IMR-90 (cell line): ENCODE measurements around the gene FAM229A. TPM values are rescaled to one million over a fixed set of nuclear protein-coding genes. Genes with fewer than 3 reads are reported as not detected.

ENCODE experiments used
- ATAC-seq: fragments of 200-7000 bp; cut with Tn5 transposase; 2 replicates; pipeline ENCODE4 v1.9.1; 2020; ENCODE audit warnings: low read depth, mild to moderate bottlenecking, moderate library complexity
- BruUV-seq: library from RNA; stranded (reverse); fragments of 400-500 nt; replicated peaks from 2 replicates; lab custom pipeline; 2021; lab: Mats Ljungman, UMichigan
- CTCF ChIA-PET: fragments of 300-600 bp; formaldehyde crosslinking; extraction: SDS; loops from one replicate; lab custom pipeline; 2021; ENCODE audit warnings: antibody characterized with exemption; lab: Yijun Ruan, JAX
- POLR2A ChIA-PET: fragments of 300-600 bp; sonication (Branson Sonifier 250); formaldehyde crosslinking; loops from one replicate; lab custom pipeline; 2022; ENCODE audit warnings: antibody characterized with exemption; ENCODE audit not compliant: unreplicated experiment; lab: Charles Lee
- DNase-seq: peaks from one replicate; pipeline ENCODE4 v3.0.0; 2013
- H2AFZ ChIP-seq: replicated peaks from 2 replicates; pipeline ENCODE3; 2013; ENCODE audit warnings: low read length, mild to moderate bottlenecking; ENCODE audit not compliant: poor library complexity
- H2AK5ac ChIP-seq: 2 replicates; pipeline ENCODE4 v1.6.1; 2013; ENCODE audit warnings: low read depth, low read length, inconsistent platforms
- H2AK9ac ChIP-seq: replicated peaks from 2 replicates; pipeline ENCODE3; 2013; ENCODE audit warnings: mild to moderate bottlenecking, low read depth, low read length, moderate library complexity; ENCODE audit not compliant: poor library complexity
- H2BK120ac ChIP-seq: 2 replicates; pipeline ENCODE4 v1.6.1; 2013; ENCODE audit warnings: low read depth, low read length, inconsistent platforms
- H2BK15ac ChIP-seq: 3 replicates; pipeline ENCODE4 v1.6.1; 2013; ENCODE audit warnings: low read depth, low read length, inconsistent platforms
- H2BK20ac ChIP-seq: 2 replicates; pipeline ENCODE4 v1.6.1; 2013; ENCODE audit warnings: low read depth, mild to moderate bottlenecking, inconsistent platforms, low read length, moderate library complexity
- H2BK5ac ChIP-seq: 2 replicates; pipeline ENCODE4 v1.6.1; 2013; ENCODE audit warnings: mild to moderate bottlenecking, low read depth, low read length, inconsistent platforms; ENCODE audit not compliant: poor library complexity, severe bottlenecking
- H3K14ac ChIP-seq: replicated peaks from 2 replicates; pipeline ENCODE4 v1.6.1; 2013; ENCODE audit warnings: low read depth, low read length, inconsistent platforms
- H3K18ac ChIP-seq: 2 replicates; pipeline ENCODE4 v1.6.1; 2013; ENCODE audit warnings: low read depth, low read length, control low read depth
- H3K23ac ChIP-seq: 2 replicates; pipeline ENCODE4 v1.6.1; 2013; ENCODE audit warnings: low read depth, low read length, inconsistent platforms
- H3K27ac ChIP-seq: 2 replicates; pipeline ENCODE4 v1.5.1; 2013; ENCODE audit warnings: mild to moderate bottlenecking, control low read depth, low read length; ENCODE audit not compliant: insufficient read depth
- H3K27me3 ChIP-seq: 2 replicates; pipeline ENCODE4 v1.6.1; 2013; ENCODE audit warnings: low read length; ENCODE audit not compliant: control insufficient read depth, insufficient read depth
- H3K36me3 ChIP-seq: 2 replicates; pipeline ENCODE4 v1.6.1; 2013; ENCODE audit warnings: low read length, mixed read lengths; ENCODE audit not compliant: control insufficient read depth, insufficient read depth
- H3K4ac ChIP-seq: 2 replicates; pipeline ENCODE4 v1.6.1; 2013; ENCODE audit warnings: low read depth, low read length, inconsistent platforms
- H3K4me1 ChIP-seq: 2 replicates; pipeline ENCODE4 v1.6.1; 2013; ENCODE audit warnings: low read length, mixed read lengths; ENCODE audit not compliant: control insufficient read depth, insufficient read depth
- H3K4me2 ChIP-seq: 2 replicates; pipeline ENCODE4 v1.6.1; 2013; ENCODE audit warnings: low read depth, mild to moderate bottlenecking, control low read depth, low read length, moderate library complexity
- H3K4me3 ChIP-seq: 2 replicates; pipeline ENCODE4 v1.5.1; 2013; ENCODE audit warnings: low read depth, mild to moderate bottlenecking, control low read depth, low read length, moderate library complexity; ENCODE audit not compliant: insufficient read depth
- H3K56ac ChIP-seq: 2 replicates; pipeline ENCODE4 v1.6.1; 2013; ENCODE audit warnings: low read length, inconsistent platforms; ENCODE audit not compliant: insufficient read depth; ENCODE audit errors: extremely low read depth
- H3K79me1 ChIP-seq, 2 experiments: 2 replicates each; pipeline ENCODE4 v1.6.1; 2013; ENCODE audit warnings: low read length in 2 of 2, inconsistent platforms in 1 of 2, low read depth in 1 of 2
- H3K9ac ChIP-seq: 2 replicates; pipeline ENCODE4 v1.6.1; 2013; ENCODE audit warnings: low read depth, low read length, control low read depth
- H3K9me1 ChIP-seq: 2 replicates; pipeline ENCODE4 v1.6.1; 2013; ENCODE audit warnings: low read length, inconsistent platforms; ENCODE audit not compliant: insufficient read depth
- H3K9me3 ChIP-seq: 2 replicates; pipeline ENCODE4 v1.6.1; 2013; ENCODE audit warnings: low read length; ENCODE audit not compliant: control insufficient read depth, insufficient read depth
- H4K20me1 ChIP-seq: 2 replicates; pipeline ENCODE4 v1.6.1; 2013; ENCODE audit warnings: low read length, inconsistent platforms; ENCODE audit not compliant: insufficient read depth
- H4K5ac ChIP-seq: 2 replicates; pipeline ENCODE4 v1.6.1; 2013; ENCODE audit warnings: mild to moderate bottlenecking, low read depth, low read length, control low read depth
- H4K8ac ChIP-seq, 2 experiments: 2 replicates each; pipeline ENCODE4 v1.6.1; 2013; ENCODE audit warnings: low read depth in 2 of 2, low read length in 2 of 2, control low read depth in 1 of 2, inconsistent platforms in 1 of 2
- H4K91ac ChIP-seq: 2 replicates; pipeline ENCODE4 v1.6.1; 2013; ENCODE audit warnings: low read depth, low read length, inconsistent platforms; ENCODE audit not compliant: insufficient read depth
- BHLHE40 ChIP-seq: fragments of 150-350 bp; IDR thresholded peaks from 2 replicates; pipeline ENCODE4 v1.6.1; 2016; ENCODE audit warnings: mild to moderate bottlenecking, low read depth, low read length
- CEBPB ChIP-seq: IDR thresholded peaks from 2 replicates; pipeline ENCODE4 v1.6.1; 2012; ENCODE audit warnings: low read depth, low read length, improper control_type of control experiment
- CHD1 ChIP-seq: IDR thresholded peaks from 2 replicates; pipeline ENCODE4 v1.6.1; 2012; ENCODE audit warnings: low read depth, low read length, improper control_type of control experiment
- ELK1 ChIP-seq: fragments of 150-350 bp; IDR thresholded peaks from 2 replicates; pipeline ENCODE4 v1.6.1; 2016; ENCODE audit warnings: low read depth, mild to moderate bottlenecking, low read length, moderate library complexity, borderline replicate concordance
- MAFK ChIP-seq: IDR thresholded peaks from 2 replicates; pipeline ENCODE4 v1.6.1; 2012; ENCODE audit warnings: low read depth, low read length, improper control_type of control experiment
- MAZ ChIP-seq: IDR thresholded peaks from 2 replicates; pipeline ENCODE4 v1.6.1; 2012; ENCODE audit warnings: low read depth, mild to moderate bottlenecking, low read length, improper control_type of control experiment, moderate library complexity, borderline replicate concordance
- MXI1 ChIP-seq: IDR thresholded peaks from 2 replicates; pipeline ENCODE4 v1.6.1; 2012; ENCODE audit warnings: low read depth, mild to moderate bottlenecking, low read length, moderate library complexity, borderline replicate concordance
- NFE2L2 ChIP-seq: fragments of 150-350 bp; IDR thresholded peaks from 2 replicates; pipeline ENCODE4 v1.6.1; 2016; ENCODE audit warnings: low read depth, mild to moderate bottlenecking, low read length
- POLR2A ChIP-seq: IDR thresholded peaks from 2 replicates; pipeline ENCODE4 v1.6.1; 2012; ENCODE audit warnings: mild to moderate bottlenecking, low read depth, low read length
- RAD21 ChIP-seq: IDR thresholded peaks from 2 replicates; pipeline ENCODE4 v1.6.1; 2012; ENCODE audit warnings: low read length, improper control_type of control experiment
- RCOR1 ChIP-seq: IDR thresholded peaks from 2 replicates; pipeline ENCODE4 v1.6.1; 2012; ENCODE audit warnings: mild to moderate bottlenecking, low read length, improper control_type of control experiment; ENCODE audit not compliant: insufficient replicate concordance
- RFX5 ChIP-seq: IDR thresholded peaks from 2 replicates; pipeline ENCODE4 v1.8.0; 2012; ENCODE audit warnings: low read depth, mild to moderate bottlenecking, low read length, moderate library complexity
- SMC3 ChIP-seq: fragments of 150-350 bp; IDR thresholded peaks from 2 replicates; pipeline ENCODE4 v1.6.1; 2016; ENCODE audit warnings: low read depth, mild to moderate bottlenecking, antibody characterized with exemption, low read length, moderate library complexity
- USF2 ChIP-seq: fragments of 150-350 bp; IDR thresholded peaks from 2 replicates; pipeline ENCODE4 v1.6.1; 2017; ENCODE audit warnings: mild to moderate bottlenecking, antibody characterized with exemption, low read length, low read depth
- WGBS, 2 experiments: methylation state at CpG; one replicate each; pipeline versions ENCODE4 v1.1.5 to v1.1.7; 2013; ENCODE audit warnings: missing lambda C conversion rate in 2 of 2; ENCODE audit not compliant: insufficient read length in 1 of 2; ENCODE audit errors: extremely low coverage in 2 of 2; 5-methylcytosine and 5-hydroxymethylcytosine counted together
- dilution Hi-C: fragments of 300-500 bp; cut with HindIII; formaldehyde crosslinking; loops from one replicate; pipeline ENCODE4 v1.14.3; 2018; ENCODE audit warnings: low sequenced_read_pairs; ENCODE audit not compliant: unreplicated experiment
- in situ Hi-C: fragments of 300-500 bp; cut with MboI; formaldehyde crosslinking; loops from 3 replicates; pipeline ENCODE4 v1.14.3; 2019; ENCODE audit warnings: low sequenced_read_pairs, inconsistent platforms, mixed read lengths
- intact Hi-C: fragments of 100-400 bp; cut with micrococcal nuclease; formaldehyde crosslinking; loops from 2 replicates; pipeline ENCODE4 v1.10.0; 2022
- polyA plus RNA-seq, 3 experiments: library from polyadenylated mRNA; depleted of rRNA; stranded (reverse); fragments of >200 nt; gene quantifications; 2 replicates each; pipeline ENCODE4 v1.2.3, GENCODE V29; 2012; ENCODE audit warnings: low replicate concordance in 1 of 3
- total RNA-seq: library from RNA; depleted of rRNA; stranded (reverse); fragments of >200 nt; gene quantifications from 2 replicates; pipeline ENCODE4 v1.2.3, GENCODE V29; 2012

FAM229A gene
- total and polyA plus RNA-seq, 2 of the 4 experiments (the other 2 are of a cell fraction), result 0.36 to 4.3 TPM

GRCh38 chr1:32341186-32341757 lies 21.0 kb downstream of the FAM229A start:
- POLR2A ChIA-PET, result no interaction called here
- no peak overlapping the region for H3K9ac ChIP-seq
- H3K9me3 ChIP-seq, result no peaks in the 10 kb centered on the region
- H2BK15ac ChIP-seq, result no peak overlapping the region
- no peak overlapping the region for H3K14ac ChIP-seq
- H3K4me3 ChIP-seq, result no peak overlapping the region
- no peak overlapping the region for H2AK5ac ChIP-seq
- H3K27ac ChIP-seq, result no peak overlapping the region
- H3K9me1 ChIP-seq, result no peaks in the 10 kb centered on the region; the same call in 1 of the 2 replicates
- dilution Hi-C loops (no loop called here), in situ Hi-C loops (no loop called here), intact Hi-C loops (no loop called here)
- H4K5ac ChIP-seq, result no peak overlapping the region
- CTCF ChIA-PET, result no interaction called here
- ATAC-seq (no peak), DNase-seq (no peak)
- no peak overlapping the region for H2AK9ac ChIP-seq
- H3K18ac ChIP-seq, result no peak overlapping the region
- no peak overlapping the region for H4K91ac ChIP-seq
- no peak overlapping the region for H4K8ac ChIP-seq
- no peak overlapping the region for H3K56ac ChIP-seq
- no peak overlapping the region for H3K4ac ChIP-seq
- H3K4me2 ChIP-seq, result no peak overlapping the region
- WGBS, 2 experiments, result 91% methylated on average over 8 of the region's 11 CpGs; no CpG with 5 or more reads in 1 of the 2 experiments
- no peaks in the 10 kb centered on the region for H3K27me3 ChIP-seq
- H2BK20ac ChIP-seq, result no peak overlapping the region
- H3K36me3 ChIP-seq, result no peaks in the 10 kb centered on the region
- no peak overlapping the region for H2AFZ ChIP-seq
- no peak overlapping the region for H2BK120ac ChIP-seq
- BruUV-seq, result no TSS peak
- H3K4me1 ChIP-seq, result peaks cover 7% of the 10 kb centered on the region
- no peak overlapping the region for H2BK5ac ChIP-seq
- H3K23ac ChIP-seq, result no peak overlapping the region
- no peak for TF ChIP-seq POLR2A
- no peak for TF ChIP-seq ELK1
- no peak for TF ChIP-seq CHD1
- no peak for TF ChIP-seq USF2
- TF ChIP-seq RFX5, result no peak
- TF ChIP-seq SMC3, result no peak
- TF ChIP-seq MAFK, result no peak
- no peak for TF ChIP-seq RAD21
- no peak for TF ChIP-seq MXI1
- TF ChIP-seq MAZ, result no peak
- no peak for TF ChIP-seq CEBPB
- TF ChIP-seq NFE2L2, result no peak
- no peak for TF ChIP-seq BHLHE40
- no peak for TF ChIP-seq RCOR1
- H4K20me1 ChIP-seq, result no peaks in the 10 kb centered on the region
- peaks cover 0 to 4% of the 10 kb centered on the region in 2 experiments; a peak in 1 of 4 replicates for H3K79me1 ChIP-seq
